HG03175 (cell line): Measurements from ENCODE around the gene VPS45.
"Not testable (repeated sequence)": the region's sequence is repeated elsewhere in the genome, so short reads cannot be mapped to it uniquely, and the experiment has no call there.

Experiments used
- ATAC-seq: cut with Tn5 transposase; IDR thresholded peaks from one replicate; pipeline ENCODE4 v1.9.1; 2021; ENCODE audit warnings: mild to moderate bottlenecking, moderate library complexity; ENCODE audit not compliant: unreplicated experiment

The VPS45 gene

DNA sequence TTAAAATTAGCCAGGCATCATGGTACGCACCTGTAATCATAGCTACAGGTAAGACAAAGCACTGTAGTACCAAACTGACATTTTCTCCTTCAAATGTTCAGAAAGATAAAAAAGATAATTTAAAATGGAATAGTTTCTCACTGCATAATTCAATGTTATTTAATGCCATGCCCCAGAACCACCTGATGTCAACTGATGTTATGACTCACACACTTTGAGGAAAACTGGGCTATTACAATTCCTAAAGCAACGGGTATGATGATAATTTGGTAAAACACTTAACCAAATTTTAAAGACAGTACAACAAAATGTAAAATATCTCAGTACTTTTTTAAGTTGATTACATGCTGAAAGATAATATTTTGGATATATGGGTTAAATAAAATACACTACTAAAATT, 59.2 kb downstream of the VPS45 start:
- ATAC-seq = no peak

DNA sequence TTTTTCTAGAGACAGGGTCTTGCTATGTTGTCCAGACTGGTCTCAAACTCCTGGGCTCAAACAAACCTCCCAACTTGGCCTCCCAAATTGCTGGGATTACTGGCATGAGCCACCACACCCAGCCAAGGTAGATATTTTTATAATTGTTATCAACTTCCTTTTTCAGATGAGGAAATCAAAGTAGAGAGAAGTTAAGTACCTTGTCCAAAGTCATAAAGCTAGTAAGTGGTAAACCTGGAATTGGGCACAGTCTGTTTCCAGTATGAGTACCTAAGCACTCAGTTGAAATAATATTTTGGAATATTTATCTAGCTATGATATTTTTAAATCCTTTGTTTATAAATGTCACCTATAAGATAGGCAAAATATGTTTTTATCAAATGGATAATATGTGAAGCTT, 59.9 kb downstream of the VPS45 start:
- ATAC-seq = no peak

DNA sequence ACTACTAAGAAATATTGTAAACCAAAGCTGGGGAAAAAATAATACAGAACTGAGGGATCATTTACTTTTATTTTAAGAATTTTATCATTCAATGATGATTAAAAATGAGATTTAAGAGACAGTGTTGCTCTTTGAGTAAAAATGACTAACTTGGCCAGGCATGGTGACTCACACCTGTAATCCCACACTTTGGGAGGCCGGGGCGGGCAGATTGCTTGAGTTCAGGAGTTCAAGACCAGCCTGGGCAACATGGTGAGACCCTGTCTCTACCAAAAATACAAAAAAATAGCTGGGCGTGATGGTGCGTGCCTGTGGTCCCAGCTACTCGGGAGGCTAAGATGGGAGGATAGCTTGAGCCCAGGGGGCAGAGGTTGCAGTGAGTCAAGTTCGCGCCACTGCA, 60.3 kb downstream of the VPS45 start:
- ATAC-seq = no peak

DNA sequence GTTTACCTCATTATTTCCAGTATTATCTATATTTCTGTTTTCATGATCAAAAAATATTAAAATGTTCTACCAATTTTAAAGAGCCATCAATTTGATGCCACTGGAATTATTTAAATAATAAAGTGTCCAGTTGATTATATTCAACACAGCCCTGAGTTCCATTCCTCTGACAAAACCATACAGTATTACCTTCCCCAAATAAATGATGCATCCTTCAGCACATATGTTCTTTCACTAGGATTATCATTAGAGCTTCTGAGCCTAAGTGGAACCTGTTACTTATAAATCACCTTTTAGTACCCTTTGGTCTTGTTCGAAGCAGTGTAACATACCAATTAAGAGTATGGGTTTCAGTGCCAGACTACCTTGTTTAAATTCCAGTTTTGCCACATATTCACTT, 64.8 kb downstream of the VPS45 start:
- no peak for ATAC-seq

DNA sequence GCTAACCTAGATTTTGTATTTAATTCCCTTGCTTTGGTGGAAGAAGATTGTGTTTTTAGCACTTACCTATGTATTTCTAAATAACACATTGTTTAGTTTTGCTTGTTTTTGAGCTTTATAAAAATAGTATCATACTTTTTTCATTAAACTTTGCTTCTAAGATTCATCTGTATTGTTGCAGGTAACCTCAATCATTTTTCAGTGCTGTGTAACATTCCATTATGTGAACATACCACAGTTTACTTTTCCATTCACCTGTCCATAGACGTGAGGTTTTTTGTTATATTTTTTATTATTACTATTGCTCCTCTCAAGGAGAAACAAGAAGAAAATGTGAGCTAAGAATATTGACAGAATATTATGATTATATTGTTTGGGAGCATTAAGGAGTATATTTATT, 67.0 kb downstream of the VPS45 start:
- ATAC-seq = no peak

DNA sequence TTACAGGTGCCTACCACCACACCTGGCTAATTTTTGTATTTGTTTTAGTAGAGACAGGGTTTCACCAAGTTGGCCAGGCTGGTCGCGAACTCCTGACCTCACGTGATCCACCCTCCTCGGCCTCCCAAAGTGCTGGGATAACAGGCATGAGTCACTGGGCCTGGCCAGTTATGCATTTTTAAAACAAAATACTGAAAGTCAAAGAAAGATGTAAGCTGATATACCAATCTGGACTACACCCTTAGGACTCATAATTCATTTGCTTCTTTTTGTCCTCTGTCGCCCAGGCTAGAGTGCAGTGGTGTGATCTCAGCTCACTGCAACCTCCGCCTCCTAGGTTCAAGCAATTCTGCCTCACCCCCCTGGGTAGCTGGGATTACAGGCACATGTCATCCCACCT, 67.8 kb downstream of the VPS45 start:
- ATAC-seq = not testable (repeated sequence)

DNA sequence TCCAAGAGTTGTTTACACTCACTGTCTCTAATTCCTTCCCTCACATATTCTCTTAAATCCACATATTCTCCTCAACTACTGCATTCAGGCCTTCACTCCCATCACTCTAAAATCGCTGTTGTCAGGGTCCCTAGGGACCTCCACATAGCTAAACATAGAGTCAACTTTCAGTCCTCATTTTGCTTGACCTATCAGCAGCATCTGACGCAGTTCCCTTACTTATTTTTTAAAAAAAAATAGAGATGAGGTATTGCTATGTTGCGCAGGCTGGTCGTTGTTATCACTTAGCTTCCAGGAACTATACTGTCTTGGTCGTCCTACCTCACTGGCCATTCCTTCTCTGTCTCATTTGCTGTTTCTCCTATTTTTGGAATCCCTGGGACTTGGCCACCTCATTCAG, 70.5 kb downstream of the VPS45 start:
- no peak for ATAC-seq

DNA sequence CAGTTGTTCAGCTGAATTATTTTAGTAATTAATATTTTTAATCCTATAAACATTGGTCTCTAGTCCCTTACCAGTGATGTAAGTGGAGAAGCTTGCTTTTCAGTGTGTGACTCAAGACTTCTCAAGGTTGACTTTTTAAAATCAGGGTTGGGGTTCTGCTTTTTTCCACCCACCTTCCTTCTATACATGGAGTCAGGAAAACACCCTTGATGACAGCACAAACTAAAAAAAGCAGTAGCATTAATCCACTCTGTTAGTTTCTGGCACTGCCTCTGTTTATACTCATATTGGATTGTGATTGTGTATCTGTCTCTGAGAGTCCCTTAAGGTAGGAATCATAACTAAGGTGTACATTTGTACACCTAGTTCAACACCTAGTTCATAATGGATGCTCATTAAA, 73.9 kb downstream of the VPS45 start:
- no peak for ATAC-seq

DNA sequence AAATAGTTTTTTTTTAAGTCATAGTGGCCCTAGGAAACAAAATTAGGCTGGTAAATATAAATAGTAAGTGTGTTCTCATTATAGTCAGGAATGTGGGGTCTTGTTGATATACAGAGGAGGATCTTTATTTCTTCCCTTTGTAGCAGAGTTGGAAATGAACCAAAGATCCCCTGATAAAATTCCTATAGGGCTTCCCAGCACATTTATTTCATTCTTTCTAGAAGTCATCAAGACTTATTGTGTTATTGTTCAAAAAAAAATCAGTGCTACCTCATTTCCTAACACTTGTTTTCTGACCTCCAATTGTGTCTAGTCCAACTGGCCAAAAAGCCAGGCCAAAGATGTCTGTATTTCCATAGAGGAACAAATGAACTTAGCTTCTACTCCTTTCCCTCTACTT, 74.5 kb downstream of the VPS45 start:
- no peak for ATAC-seq

DNA sequence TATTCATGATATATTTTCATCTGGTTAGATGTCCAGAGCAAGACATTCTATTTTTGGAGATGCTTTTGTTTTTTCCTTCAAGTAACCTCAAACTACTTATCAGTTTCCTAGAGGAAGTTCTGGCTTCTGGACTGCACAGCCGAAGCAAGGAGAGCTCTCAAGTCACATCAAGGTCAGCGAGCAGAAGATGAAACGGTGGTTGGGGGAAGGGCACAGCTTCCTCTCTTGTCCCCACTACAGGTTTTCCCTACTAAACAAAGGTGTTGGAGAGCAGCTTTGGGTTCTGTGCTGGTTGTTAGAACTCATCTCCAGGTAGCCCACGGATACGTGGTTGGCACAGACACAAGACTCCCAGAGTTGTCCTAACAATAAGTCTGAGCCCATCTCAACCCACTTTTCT, 77.0 kb downstream of the VPS45 start:
- no peak for ATAC-seq

DNA sequence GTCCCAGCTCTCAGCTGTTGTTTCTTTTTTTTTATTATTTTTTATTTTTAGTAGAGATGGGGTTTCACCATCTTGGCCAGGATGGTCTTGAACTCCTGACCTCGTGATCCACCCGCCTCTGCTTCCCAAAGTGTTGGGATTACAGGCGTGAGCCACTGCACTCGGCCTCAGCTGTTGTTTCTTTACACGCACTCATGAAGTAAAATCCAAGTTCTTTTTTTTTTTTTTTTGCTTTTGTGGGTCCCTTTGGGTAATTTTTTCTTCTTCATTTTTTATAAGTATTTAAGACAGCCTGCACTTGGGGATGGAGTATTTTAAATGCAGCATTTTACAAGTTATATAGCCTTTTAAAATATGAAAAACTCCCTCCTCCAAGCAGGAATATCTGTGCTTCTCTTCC, 78.4 kb downstream of the VPS45 start:
- ATAC-seq = not testable (repeated sequence)

DNA sequence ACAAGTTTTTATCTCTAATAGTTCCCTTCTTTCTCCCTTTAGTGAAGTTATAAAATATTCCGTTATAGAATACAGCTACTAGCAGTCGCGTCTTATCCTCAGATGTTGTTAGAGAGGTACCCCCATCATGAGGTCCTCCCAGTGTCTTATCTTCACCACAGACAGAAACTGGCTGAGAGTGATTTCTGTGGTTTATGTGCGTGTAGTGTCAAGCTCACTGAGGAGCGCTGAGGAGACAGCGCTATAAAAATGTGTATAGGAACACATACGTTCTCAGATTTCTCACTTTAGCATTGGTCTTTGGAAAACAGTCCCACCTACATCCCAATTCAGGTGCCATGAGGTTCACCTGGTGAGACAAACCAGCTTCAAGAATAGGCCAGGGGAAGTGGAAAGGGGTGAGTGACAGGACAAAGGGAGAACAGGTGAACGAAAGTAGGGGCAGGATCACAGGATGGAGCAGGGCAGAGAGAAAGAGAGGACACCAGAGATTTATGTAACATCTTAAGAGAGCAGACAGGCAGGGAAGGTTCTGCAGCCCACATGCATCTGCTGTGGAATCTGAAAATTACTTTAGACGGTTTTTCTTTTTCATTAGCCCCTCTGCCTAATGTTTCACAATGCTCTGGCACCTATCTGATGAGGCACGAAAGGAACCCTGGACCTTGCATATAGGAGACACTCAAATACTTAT, 79.4 kb downstream of the VPS45 start:
- no peak for ATAC-seq

DNA sequence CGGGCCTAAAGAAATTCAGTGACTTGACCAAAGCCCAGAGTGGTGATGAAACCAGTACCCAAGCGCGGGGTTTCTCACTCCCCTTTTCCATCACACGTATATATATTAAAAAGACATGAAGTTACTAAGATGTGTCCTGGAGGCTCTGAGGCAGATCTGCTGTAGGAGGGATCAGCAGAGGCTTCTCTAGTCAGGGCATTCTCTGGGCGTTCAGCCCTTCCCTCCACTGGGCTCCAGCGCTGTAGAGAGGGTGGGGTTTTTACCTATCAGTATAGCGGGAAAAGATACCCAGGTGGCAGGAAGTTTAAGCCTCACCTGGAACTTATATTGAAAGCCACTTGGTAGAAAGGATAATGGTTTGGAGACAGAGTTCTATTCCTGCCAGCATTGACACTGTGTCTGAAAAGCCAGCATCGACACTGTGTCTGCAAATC, 81.3 kb downstream of the VPS45 start:
- ATAC-seq = no peak

DNA sequence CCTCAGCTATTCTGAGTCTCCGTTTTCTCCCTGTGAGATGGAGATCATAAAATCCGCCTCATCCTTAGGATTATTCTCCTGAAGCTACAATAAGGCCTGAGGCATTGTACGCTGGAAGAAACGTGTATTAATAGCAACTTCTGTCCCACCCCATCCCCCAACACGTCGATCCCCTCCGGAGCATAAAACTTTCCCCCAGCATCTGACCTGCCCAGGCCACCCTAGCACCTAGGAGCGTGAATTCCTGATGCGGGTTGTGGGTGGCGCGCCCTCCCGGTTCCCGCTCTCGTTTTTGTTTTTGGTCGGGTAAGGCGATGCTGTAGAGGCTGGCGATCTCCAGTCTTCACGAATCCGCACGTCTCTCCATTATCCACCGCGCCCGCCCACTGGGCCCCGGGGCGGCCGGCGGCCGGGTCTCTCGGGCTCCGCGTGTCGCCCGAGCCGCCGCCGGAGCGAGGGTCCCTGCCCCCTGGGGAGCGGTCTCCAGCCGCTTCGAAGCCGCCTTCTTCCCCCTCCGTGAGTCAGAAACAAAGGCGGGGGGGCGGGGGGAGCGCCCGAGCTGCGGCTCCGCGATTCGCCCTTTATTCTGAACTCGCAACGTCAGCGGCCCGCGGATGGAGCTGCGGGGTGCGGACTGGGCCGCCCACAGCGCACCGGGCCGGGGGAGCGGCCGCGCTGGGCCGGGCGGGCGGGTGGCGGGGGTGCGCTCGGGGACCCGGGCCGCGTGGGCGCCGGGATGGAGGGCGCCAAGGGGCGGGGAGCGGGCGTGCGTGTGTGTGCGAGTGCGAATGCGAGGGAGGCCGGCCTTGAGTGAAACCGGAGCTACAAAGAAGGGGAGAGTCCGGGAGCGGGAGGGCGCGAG, 81.9 kb downstream of the VPS45 start, which contains the start of gene PLEKHO1:
PLEKHO1 (plus strand) TSS at position 646 of the 862 bp plus-strand sequence. CDS start 342 bp downstream, outside the sequence.
- peak; percentile 60 for ATAC-seq

DNA sequence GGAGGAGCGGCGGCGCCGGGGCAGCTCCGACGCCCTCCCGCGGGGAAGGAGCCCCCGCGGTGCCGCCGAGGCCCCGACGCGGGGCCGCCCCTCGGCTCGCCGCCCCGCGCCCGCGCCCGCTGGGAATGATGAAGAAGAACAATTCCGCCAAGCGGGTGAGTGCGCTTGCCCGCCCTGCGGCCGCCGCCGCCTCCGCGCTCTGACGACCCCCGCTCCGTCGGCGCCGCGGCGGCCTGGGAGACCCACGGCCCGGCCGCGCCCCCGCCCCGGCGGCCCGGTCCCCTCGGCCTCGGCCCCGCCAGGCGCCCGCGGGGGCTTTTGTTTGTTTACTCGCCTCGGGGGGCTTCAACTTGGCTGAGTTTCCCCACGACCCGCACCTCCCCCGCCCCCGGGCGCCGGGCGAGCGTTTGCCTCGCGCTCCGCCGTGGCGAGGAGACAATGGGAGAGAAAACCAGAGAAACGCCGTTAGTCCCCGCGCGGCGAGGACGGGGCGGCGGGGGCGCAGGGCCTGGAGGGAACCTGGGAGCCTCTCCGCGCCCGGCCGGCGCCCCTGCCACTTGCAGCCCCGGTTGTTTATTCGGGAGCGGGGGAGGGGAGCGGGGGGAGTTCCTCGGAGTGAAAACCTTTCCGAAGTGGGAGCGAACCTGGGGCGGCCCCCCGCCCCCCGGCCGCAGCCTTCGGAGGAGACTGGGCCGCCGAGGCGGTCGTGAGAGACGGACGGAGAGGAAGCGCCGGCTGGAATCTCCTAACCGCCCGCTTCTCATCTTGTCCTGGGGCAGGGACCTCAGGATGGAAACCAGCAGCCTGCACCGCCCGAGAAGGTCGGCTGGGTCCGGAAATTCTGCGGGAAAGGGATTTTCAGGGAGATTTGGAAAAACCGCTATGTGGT, 82.8 kb downstream of the VPS45 start:
- ATAC-seq = no peak

DNA sequence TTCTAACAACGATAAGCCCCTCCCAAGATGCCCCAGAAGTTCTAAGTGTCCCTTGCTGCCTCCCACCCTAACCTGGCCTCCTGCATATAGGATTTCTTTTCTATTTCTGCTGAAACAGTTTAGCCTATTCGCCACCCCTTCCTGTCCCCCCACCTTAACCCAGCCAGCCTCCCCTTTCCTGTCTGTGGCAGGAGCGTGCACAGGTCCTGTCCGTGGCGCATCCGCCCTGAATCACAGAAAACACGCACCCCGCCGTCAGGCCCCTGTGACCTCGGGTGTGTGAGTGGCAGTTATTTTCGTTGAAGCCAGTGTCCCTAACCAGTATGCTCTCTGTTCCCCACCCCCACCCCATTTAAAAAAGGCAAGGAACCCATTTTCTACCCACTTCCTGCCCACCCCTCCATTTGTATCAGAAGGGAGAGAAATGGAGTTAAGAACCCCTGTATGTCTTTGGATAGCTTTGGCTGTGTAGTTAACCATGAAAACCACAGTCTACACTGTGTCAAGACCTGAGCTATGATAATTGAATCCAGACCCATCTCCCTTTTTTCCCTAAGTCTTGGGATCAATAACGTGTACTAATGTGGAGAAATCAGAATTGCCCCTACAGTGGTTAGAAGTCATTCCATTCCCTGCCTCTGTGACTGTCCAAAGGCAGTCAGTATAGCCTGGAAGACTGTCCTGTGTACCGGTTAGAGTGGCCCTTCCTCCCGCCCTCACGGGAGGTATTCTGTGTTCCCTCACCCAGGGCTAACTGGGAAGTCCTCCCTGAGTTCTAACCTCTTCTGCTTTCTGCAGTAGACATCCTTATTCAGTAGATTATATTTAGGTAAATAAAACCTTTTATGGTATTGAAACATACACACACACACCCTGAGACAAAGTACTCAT, 84.0 kb downstream of the VPS45 start:
- no peak for ATAC-seq

DNA sequence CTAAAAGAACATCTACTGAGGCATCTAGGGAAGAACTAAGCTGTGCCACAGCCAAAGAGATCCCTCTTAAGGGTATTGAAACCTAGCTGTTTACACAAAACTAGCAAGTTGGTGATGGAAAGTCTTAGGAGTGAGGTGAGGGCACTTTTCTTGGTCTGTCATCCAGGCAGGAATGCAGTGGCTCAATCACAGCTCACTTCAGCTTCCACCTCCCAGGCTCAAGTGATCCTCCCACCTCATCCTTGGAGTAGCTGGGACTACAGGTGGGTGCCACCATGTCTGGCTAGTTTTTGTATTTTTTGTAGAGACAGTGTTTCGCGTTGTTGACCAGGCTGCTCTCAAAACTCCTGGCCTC, 84.6 kb downstream of the VPS45 start:
- no peak for ATAC-seq

DNA sequence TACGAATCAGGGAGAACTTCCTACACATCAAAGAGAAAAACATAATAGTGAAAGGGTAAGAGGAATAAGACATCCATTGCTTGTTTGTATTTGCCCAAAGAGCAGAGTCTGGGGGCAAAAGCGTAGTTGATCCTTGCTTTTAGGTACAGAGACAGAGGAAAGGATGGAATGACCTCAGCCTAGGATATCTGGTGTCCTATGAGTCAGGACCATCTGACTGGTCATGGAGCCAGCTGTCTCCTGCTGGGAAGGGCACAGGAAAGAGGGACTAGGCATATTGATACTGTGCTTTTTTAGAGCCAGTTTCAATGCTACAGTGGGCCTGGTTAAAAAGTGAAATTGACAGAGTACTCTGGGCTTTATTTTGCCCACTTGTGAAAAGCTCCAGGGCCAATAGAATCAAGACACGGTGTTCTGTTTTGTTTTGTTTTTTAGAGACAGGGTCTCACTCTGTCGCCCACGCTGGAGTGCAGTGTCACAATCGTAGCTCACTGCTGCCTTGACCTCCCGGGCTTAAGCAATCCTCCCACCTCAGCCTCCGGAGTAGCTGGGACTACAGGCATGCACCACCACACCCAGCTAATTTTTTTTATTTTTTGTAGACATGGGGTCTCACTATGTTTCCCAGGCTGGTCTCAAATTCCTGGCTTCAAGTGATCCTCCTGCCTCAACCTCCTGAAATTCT, 85.3 kb downstream of the VPS45 start:
- no peak for ATAC-seq

DNA sequence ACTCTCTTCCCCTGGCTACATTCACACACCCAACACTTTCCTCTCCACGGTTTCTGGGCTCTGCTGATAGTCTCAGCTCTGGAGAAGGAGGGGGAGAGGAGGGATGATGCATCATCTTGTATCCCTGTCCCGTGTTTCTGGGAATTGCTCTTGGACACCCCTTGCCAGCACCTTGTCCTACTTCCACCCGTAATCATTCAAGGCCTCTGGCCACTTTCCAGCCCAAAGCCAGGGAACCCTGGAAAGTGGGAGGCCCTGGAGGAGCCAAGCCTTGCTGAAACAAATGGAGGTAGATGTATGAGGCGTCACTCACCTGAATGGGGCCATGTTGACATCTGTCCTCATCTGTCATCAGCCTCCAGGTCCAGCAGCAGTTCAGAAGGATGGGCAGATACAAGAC, 86.6 kb downstream of the VPS45 start:
- no peak for ATAC-seq
